GM23338 (cell line): ENCODE data around the gene MPRIP. TPM values are rescaled to one million over a fixed set of nuclear protein-coding genes. Genes with fewer than 3 reads are reported as not detected.
A peak's percentile ranks its signal among the peaks of the same experiment; 100 is the strongest.

Experiments used
- ATAC-seq: fragments of 200-7000 bp; cut with Tn5 transposase; 3 replicates; pipeline ENCODE4 v1.9.1; 2020
- DNase-seq: peaks from one replicate; pipeline ENCODE4 v3.0.0-alpha.2; 2015; ENCODE audit warnings: low spot score
- H2AFZ ChIP-seq: fragments of 200-600 bp; sonication (generic); 2 replicates; pipeline ENCODE4 v1.8.0; 2016; ENCODE audit warnings: antibody characterized with exemption, mild to moderate bottlenecking, moderate library complexity
- H3F3A ChIP-seq: fragments of 200-600 bp; sonication (generic); replicated peaks from 2 replicates; pipeline ENCODE4 v1.8.0; 2017; ENCODE audit warnings: antibody characterized with exemption, mixed run types, low read depth
- H3K27ac ChIP-seq: fragments of 200-600 bp; sonication (generic); 2 replicates; pipeline ENCODE4 v1.6.1; 2016; ENCODE audit warnings: low read depth
- H3K27me3 ChIP-seq: fragments of 200-600 bp; sonication (generic); 2 replicates; pipeline ENCODE4 v1.8.0; 2016; ENCODE audit warnings: mild to moderate bottlenecking, mixed run types, moderate library complexity; ENCODE audit not compliant: insufficient read depth
- H3K36me3 ChIP-seq: fragments of 200-600 bp; sonication (generic); 2 replicates; pipeline ENCODE4 v1.8.0; 2016; ENCODE audit warnings: mild to moderate bottlenecking; ENCODE audit not compliant: insufficient read depth
- H3K4me1 ChIP-seq: fragments of 200-600 bp; sonication (generic); 2 replicates; pipeline ENCODE4 v1.8.0; 2016; ENCODE audit warnings: mild to moderate bottlenecking, moderate library complexity; ENCODE audit not compliant: insufficient read depth
- H3K4me2 ChIP-seq: fragments of 200-600 bp; sonication (generic); 2 replicates; pipeline ENCODE4 v1.7.1; 2017; ENCODE audit warnings: mixed run types
- H3K4me3 ChIP-seq: fragments of 200-600 bp; sonication (generic); 2 replicates; pipeline ENCODE4 v1.6.1; 2016; ENCODE audit warnings: mixed run types
- H3K79me2 ChIP-seq: fragments of 200-600 bp; sonication (generic); replicated peaks from 2 replicates; pipeline ENCODE4 v1.8.0; 2017; ENCODE audit warnings: mild to moderate bottlenecking; ENCODE audit not compliant: insufficient read depth
- H3K9me2 ChIP-seq: fragments of 200-600 bp; sonication (generic); 2 replicates; pipeline ENCODE4 v1.8.0; 2017; ENCODE audit not compliant: insufficient read depth
- H4K20me1 ChIP-seq: fragments of 200-600 bp; sonication (generic); replicated peaks from 2 replicates; pipeline ENCODE4 v1.8.0; 2017; ENCODE audit warnings: mild to moderate bottlenecking; ENCODE audit not compliant: insufficient read depth
- H3K27ac Mint-ChIP-seq: 2 replicates; pipeline ENCODE4 v1.8.0; 2020; ENCODE audit warnings: inconsistent platforms, mild to moderate bottlenecking, moderate library complexity, mixed read lengths
- H3K27me3 Mint-ChIP-seq: 3 replicates; pipeline ENCODE4 v1.8.0; 2022; ENCODE audit warnings: low read depth, mild to moderate bottlenecking, moderate library complexity, mixed read lengths, inconsistent platforms; ENCODE audit not compliant: insufficient read depth, poor library complexity
- H3K36me3 Mint-ChIP-seq: 3 replicates; pipeline ENCODE4 v1.8.0; 2021; ENCODE audit warnings: low read depth, mild to moderate bottlenecking, inconsistent platforms, moderate library complexity, mixed read lengths
- H3K4me1 Mint-ChIP-seq: 3 replicates; pipeline ENCODE4 v1.8.0; 2020; ENCODE audit warnings: mild to moderate bottlenecking, inconsistent platforms, mixed read lengths
- H3K4me3 Mint-ChIP-seq: 3 replicates; pipeline ENCODE4 v1.8.0; 2021; ENCODE audit warnings: moderate library complexity, mild to moderate bottlenecking, inconsistent platforms, mixed read lengths
- H3K9me3 Mint-ChIP-seq: 3 replicates; pipeline ENCODE4 v1.8.0; 2020; ENCODE audit warnings: moderate library complexity, mild to moderate bottlenecking, inconsistent platforms, mixed read lengths
- CREB1 ChIP-seq: fragments of 250-450 bp; sonication (Bioruptor Pico); IDR thresholded peaks from 2 replicates; pipeline ENCODE4 v1.5.0; 2020; ENCODE audit warnings: low read depth, mild to moderate bottlenecking, moderate library complexity
- CTCF ChIP-seq, 2 experiments: fragments of 200-600 bp in 1 of 2; sonication (generic) in 1 of 2; conservative IDR thresholded peaks; 2 replicates each; pipeline versions ENCODE4 v1.5.1 to v1.6.1; 2016 to 2017; ENCODE audit warnings: antibody characterized with exemption in 2 of 2, low read depth in 2 of 2, mild to moderate bottlenecking in 2 of 2, moderate library complexity in 1 of 2
- EZH2 ChIP-seq: fragments of 200-600 bp; sonication (generic); IDR thresholded peaks from one replicate; pipeline ENCODE4 v1.8.0; 2017; ENCODE audit warnings: antibody characterized with exemption, mild to moderate bottlenecking, low read depth; ENCODE audit not compliant: unreplicated experiment
- EZH2phosphoT487 ChIP-seq: fragments of 200-600 bp; sonication (generic); IDR thresholded peaks from one replicate; pipeline ENCODE4 v1.8.1; 2018; ENCODE audit warnings: antibody characterized with exemption; ENCODE audit not compliant: unreplicated experiment
- NANOG ChIP-seq: IDR thresholded peaks from 2 replicates; pipeline ENCODE4 v1.6.1; 2016; ENCODE audit warnings: antibody characterized with exemption, borderline replicate concordance
- REST ChIP-seq: IDR thresholded peaks from one replicate; pipeline ENCODE4 v1.6.1; 2018; ENCODE audit warnings: antibody characterized with exemption; ENCODE audit not compliant: unreplicated experiment
- ZNF331 ChIP-seq: fragments of 250-450 bp; sonication (Bioruptor Pico); IDR thresholded peaks from 2 replicates; pipeline ENCODE4 v1.5.0; 2020; ENCODE audit warnings: low read depth, mild to moderate bottlenecking, moderate library complexity
- ZNF462 ChIP-seq: fragments of 250-450 bp; sonication (Bioruptor Pico); IDR thresholded peaks from 2 replicates; pipeline ENCODE4 v1.5.0; 2020; ENCODE audit warnings: mild to moderate bottlenecking, moderate library complexity
- polyA plus RNA-seq: library from polyadenylated mRNA; unstranded; fragments of >200 nt; fragmentation: Nextera tagmentation; extraction: Ambion mirVana; gene quantifications from 2 replicates; pipeline ENCODE4 v1.2.1, GENCODE V29; 2016
- total RNA-seq: library from RNA; depleted of rRNA; stranded (reverse); fragments of >200 nt; shearing (Covaris generic); gene quantifications from 2 replicates; pipeline ENCODE4 v1.2.3, GENCODE V29; 2014
- TF ChIP-seq, protein P1 (sequence below): IDR thresholded peaks from 2 replicates; pipeline ENCODE4 v1.6.1; 2016; ENCODE audit warnings: antibody characterized with exemption

The MPRIP gene
- total and polyA plus RNA-seq, 2 experiments from 2014 or later, result 39.3 to 113 TPM

DNA sequence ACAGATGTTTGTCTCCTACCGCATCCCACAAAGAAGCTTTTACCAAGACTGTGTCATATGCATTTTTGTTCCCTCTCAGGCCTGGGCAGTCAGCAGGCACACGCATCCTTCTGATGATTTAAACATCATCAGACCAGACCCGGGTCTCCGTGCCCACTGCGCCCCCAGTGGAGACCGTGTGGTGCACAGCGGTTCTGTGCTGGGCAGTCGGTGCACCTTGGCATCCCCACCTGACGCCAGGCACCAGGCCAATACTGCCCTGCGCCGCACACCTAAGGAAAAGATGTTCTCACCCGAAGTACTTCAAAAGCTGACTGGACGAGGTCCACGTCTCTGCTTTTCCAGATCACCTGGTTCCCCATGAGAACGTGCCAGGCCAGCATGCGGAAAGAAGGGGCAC lies 174.5 kb downstream of the MPRIP start:
- Histone ChIP-seq H3K4me2 (no peak overlapping the region), H3K4me1 (no peaks in the 10 kb centered on the region), H3F3A (no peaks in the 10 kb centered on the region), H3K27ac (no peak overlapping the region), H3K4me3 (no peak overlapping the region), H3K36me3 (peaks cover 11% of the 10 kb centered on the region; the same call in 1 of the 2 replicates), H4K20me1 (peaks cover 6% of the 10 kb centered on the region; the same call in 1 of the 2 replicates), H2AFZ (no peak overlapping the region), H3K79me2 (no peaks in the 10 kb centered on the region), H3K9me2 (no peaks in the 10 kb centered on the region), H3K27me3 (no peaks in the 10 kb centered on the region)
- Mint-ChIP-seq H3K36me3 (peaks cover 62% of the 10 kb centered on the region), H3K4me3 (no peak overlapping the region), H3K9me3 (no peaks in the 10 kb centered on the region), H3K4me1 (no peaks in the 10 kb centered on the region; the same call in 1 of the 3 replicates), H3K27ac (no peak overlapping the region), H3K27me3 (peaks cover 12% of the 10 kb centered on the region)
- peak; percentile 48; the same call in 2 of the 3 replicates for ATAC-seq
- TF ChIP-seq ZNF462 (CRISPR knock-in tag) (no peak), NANOG (no peak), ZNF331 (no peak), EZH2 (no peak), REST (no peak), CTCF (conservative IDR thresholded peaks at IDR 0.05; ENCODE audit: low read depth in 2 of 2) (peak; percentile 33 to 39; a peak in 3 of 4 replicates), CREB1 (no peak), EZH2phosphoT487 (no peak)
- TF ChIP-seq, protein P1, sequence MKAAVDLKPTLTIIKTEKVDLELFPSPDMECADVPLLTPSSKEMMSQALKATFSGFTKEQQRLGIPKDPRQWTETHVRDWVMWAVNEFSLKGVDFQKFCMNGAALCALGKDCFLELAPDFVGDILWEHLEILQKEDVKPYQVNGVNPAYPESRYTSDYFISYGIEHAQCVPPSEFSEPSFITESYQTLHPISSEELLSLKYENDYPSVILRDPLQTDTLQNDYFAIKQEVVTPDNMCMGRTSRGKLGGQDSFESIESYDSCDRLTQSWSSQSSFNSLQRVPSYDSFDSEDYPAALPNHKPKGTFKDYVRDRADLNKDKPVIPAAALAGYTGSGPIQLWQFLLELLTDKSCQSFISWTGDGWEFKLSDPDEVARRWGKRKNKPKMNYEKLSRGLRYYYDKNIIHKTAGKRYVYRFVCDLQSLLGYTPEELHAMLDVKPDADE, result no peak
- no peak for DNase-seq
